ENCODE data around the gene CD7. TPM values are rescaled to one million over a fixed set of nuclear protein-coding genes. Genes with fewer than 3 reads are reported as not detected.

The CD7 gene
- polyA plus RNA-seq, 1 of the 3 experiments (the other 2 are of a cell fraction), result 0.07 TPM

DNA sequence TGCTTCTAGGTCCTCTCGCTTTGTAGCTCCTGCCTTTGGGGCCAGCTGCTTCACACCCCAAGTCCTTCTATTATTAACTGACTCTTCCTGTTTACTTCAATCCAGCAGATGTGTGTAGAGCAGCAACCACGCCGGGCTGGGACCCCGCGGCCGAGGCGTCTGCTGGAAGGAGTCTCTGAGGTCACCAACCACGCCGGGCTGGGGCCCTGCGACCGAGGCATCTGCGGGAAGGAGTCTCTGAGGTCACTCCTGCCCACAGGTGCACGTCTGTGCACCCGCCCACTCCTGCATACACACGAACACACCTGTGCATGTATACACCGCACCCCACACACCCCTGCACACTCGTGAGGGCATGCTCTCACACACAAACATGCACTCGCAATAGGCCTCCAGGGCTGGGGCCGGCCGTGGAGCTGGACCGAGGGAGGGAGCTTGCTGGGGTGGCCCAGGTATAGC lies 33.9 kb upstream of the CD7 start:
- POLR2A ChIA-PET, result no interaction called here
- H3K36me3 ChIP-seq (replicated peaks in 1 of 2; ENCODE audit: control insufficient read depth in 1 of 2, insufficient read depth in 2 of 2, low read length in 1 of 2), result no peaks in the 10 kb centered on the region
- 66% methylated on average over 21 of the region's 21 CpGs for WGBS (ENCODE audit: low lambda C conversion rate)
- H3K9me3 ChIP-seq, result no peaks in the 10 kb centered on the region
- DNase-seq, result no peak
- TF ChIP-seq NFIC (IDR thresholded peaks at IDR 0.05; ENCODE audit: borderline replicate concordance) (no peak), RAD21 (IDR thresholded peaks at IDR 0.05; ENCODE audit: low read length) (no peak), EZH2phosphoT487 (IDR thresholded peaks at IDR 0.05; ENCODE audit: borderline replicate concordance, low read depth) (no peak), FOXM1 (IDR thresholded peaks at IDR 0.05; ENCODE audit: low read depth) (no peak), FOSL2 (IDR thresholded peaks at IDR 0.05; ENCODE audit: borderline replicate concordance, low read depth) (no peak), SMC3 (IDR thresholded peaks at IDR 0.05; ENCODE audit: low read depth, low read length) (no peak), MEF2A (IDR thresholded peaks at IDR 0.05; ENCODE audit: borderline replicate concordance, low read depth) (no peak), NRF1 (IDR thresholded peaks at IDR 0.05; ENCODE audit: low read depth, low read length) (no peak), YY1 (IDR thresholded peaks at IDR 0.05; ENCODE audit: low read depth) (no peak)
- TF ChIP-seq, protein P1, sequence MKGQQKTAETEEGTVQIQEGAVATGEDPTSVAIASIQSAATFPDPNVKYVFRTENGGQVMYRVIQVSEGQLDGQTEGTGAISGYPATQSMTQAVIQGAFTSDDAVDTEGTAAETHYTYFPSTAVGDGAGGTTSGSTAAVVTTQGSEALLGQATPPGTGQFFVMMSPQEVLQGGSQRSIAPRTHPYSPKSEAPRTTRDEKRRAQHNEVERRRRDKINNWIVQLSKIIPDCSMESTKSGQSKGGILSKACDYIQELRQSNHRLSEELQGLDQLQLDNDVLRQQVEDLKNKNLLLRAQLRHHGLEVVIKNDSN (IDR thresholded peaks at IDR 0.05; ENCODE audit: borderline replicate concordance, low read depth), result no peak
- TF ChIP-seq, protein P2, sequence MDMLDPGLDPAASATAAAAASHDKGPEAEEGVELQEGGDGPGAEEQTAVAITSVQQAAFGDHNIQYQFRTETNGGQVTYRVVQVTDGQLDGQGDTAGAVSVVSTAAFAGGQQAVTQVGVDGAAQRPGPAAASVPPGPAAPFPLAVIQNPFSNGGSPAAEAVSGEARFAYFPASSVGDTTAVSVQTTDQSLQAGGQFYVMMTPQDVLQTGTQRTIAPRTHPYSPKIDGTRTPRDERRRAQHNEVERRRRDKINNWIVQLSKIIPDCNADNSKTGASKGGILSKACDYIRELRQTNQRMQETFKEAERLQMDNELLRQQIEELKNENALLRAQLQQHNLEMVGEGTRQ (IDR thresholded peaks at IDR 0.05; ENCODE audit: borderline replicate concordance, low read depth, low read length), result no peak
- TF ChIP-seq, protein P3, sequence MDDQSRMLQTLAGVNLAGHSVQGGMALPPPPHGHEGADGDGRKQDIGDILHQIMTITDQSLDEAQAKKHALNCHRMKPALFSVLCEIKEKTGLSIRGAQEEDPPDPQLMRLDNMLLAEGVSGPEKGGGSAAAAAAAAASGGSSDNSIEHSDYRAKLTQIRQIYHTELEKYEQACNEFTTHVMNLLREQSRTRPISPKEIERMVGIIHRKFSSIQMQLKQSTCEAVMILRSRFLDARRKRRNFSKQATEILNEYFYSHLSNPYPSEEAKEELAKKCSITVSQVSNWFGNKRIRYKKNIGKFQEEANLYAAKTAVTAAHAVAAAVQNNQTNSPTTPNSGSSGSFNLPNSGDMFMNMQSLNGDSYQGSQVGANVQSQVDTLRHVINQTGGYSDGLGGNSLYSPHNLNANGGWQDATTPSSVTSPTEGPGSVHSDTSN (IDR thresholded peaks at IDR 0.05), result no peak
- TF ChIP-seq, protein P4, sequence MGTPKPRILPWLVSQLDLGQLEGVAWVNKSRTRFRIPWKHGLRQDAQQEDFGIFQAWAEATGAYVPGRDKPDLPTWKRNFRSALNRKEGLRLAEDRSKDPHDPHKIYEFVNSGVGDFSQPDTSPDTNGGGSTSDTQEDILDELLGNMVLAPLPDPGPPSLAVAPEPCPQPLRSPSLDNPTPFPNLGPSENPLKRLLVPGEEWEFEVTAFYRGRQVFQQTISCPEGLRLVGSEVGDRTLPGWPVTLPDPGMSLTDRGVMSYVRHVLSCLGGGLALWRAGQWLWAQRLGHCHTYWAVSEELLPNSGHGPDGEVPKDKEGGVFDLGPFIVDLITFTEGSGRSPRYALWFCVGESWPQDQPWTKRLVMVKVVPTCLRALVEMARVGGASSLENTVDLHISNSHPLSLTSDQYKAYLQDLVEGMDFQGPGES (IDR thresholded peaks at IDR 0.05; ENCODE audit: low read depth, low read length), result no peak
- no peaks in the 10 kb centered on the region for H4K20me1 ChIP-seq (ENCODE audit: insufficient read depth)
- H3K27ac ChIP-seq (ENCODE audit: low read depth in 2 of 2, low read length in 1 of 2), result no peak overlapping the region
- CTCF ChIA-PET, result interaction anchor here (0.6 to 5.8 kb wide), 31 partner anchors 9 to 230 kb away, joined by 3 to 124 read pairs (median 4); partner anchors contain the start of genes HEXD, OGFOD3, SECTM1 and UTS2R
- H3K9ac ChIP-seq, result no peak overlapping the region
- no peak overlapping the region for H2AFZ ChIP-seq (ENCODE audit: low read depth)
- peaks cover 0 to 10% of the 10 kb centered on the region in 2 experiments; a peak in 1 of 4 replicates for H3K4me1 ChIP-seq (ENCODE audit: control insufficient read depth in 1 of 2, insufficient read depth in 2 of 2, low read depth in 1 of 2, low read length in 1 of 2)
- no peaks in the 10 kb centered on the region for H3F3A ChIP-seq (replicated peaks; ENCODE audit: insufficient read depth)
- no peak overlapping the region for H3K4me3 ChIP-seq (ENCODE audit: low read depth in 2 of 2, low read length in 1 of 2)
- no peak overlapping the region for H3K4me2 ChIP-seq
- H3K79me2 ChIP-seq (ENCODE audit: insufficient read depth), result no peaks in the 10 kb centered on the region
- no peaks in the 10 kb centered on the region; the same call in 1 of the 2 replicates for H3K27me3 ChIP-seq (ENCODE audit: insufficient read depth)
- no peaks in the 10 kb centered on the region for H3K9me2 ChIP-seq

Data from SK-N-SH (cell line).